WTC11 (cell line): ENCODE results near the gene GINS1. TPM values are rescaled to one million over a fixed set of nuclear protein-coding genes. Genes with fewer than 3 reads are reported as not detected.

Experiments used
- ATAC-seq: fragments of 200-7000 bp; cut with Tn5 transposase; 2 replicates; pipeline ENCODE4 v1.10.0; 2021; ENCODE audit warnings: mild to moderate bottlenecking, moderate library complexity
- CTCF ChIA-PET: fragments of 300-600 bp; sonication (Branson Sonifier 250); formaldehyde crosslinking; loops from one replicate; lab custom pipeline; 2021; ENCODE audit warnings: antibody characterized with exemption; lab: Charles Lee
- POLR2A ChIA-PET: fragments of 350-600 bp; sonication (Branson Sonifier 250); formaldehyde crosslinking; loops from one replicate; lab custom pipeline; 2021; ENCODE audit warnings: antibody characterized with exemption; lab: Charles Lee
- DNase-seq: peaks from one replicate; pipeline ENCODE4 v3.0.0; 2021; ENCODE audit warnings: low spot score
- H3K27ac Mint-ChIP-seq: 2 replicates; pipeline ENCODE4 v1.8.0; 2021; ENCODE audit warnings: mixed read lengths
- H3K27me3 Mint-ChIP-seq: 2 replicates; pipeline ENCODE4 v1.8.0; 2021; ENCODE audit warnings: low read depth, mild to moderate bottlenecking, moderate library complexity, mixed read lengths
- H3K36me3 Mint-ChIP-seq: 2 replicates; pipeline ENCODE4 v1.8.0; 2021; ENCODE audit warnings: mixed read lengths
- H3K4me1 Mint-ChIP-seq: 2 replicates; pipeline ENCODE4 v1.8.0; 2022; ENCODE audit warnings: mixed read lengths
- H3K4me3 Mint-ChIP-seq: 2 replicates; pipeline ENCODE4 v1.8.0; 2021; ENCODE audit warnings: mild to moderate bottlenecking, moderate library complexity, mixed read lengths
- H3K9me3 Mint-ChIP-seq: 2 replicates; pipeline ENCODE4 v1.8.0; 2021; ENCODE audit warnings: mixed read lengths
- CREB1 ChIP-seq: sonication (generic); formaldehyde crosslinking; IDR thresholded peaks from 2 replicates; pipeline ENCODE4 v1.8.0; 2023; ENCODE audit warnings: mild to moderate bottlenecking, missing genetic modification reagents
- E2F1 ChIP-seq: sonication (generic); formaldehyde crosslinking; IDR thresholded peaks from 2 replicates; pipeline ENCODE4 v1.8.0; 2022; ENCODE audit warnings: mild to moderate bottlenecking, missing genetic modification reagents
- HMGA2 ChIP-seq: fragments of 250-450 bp; sonication (Bioruptor Pico); IDR thresholded peaks from 2 replicates; pipeline ENCODE4 v1.4.0; 2021; ENCODE audit warnings: mild to moderate bottlenecking, moderate library complexity
- JUN ChIP-seq: sonication (generic); formaldehyde crosslinking; IDR thresholded peaks from 2 replicates; pipeline ENCODE4 v1.8.0; 2023; ENCODE audit warnings: mild to moderate bottlenecking, missing genetic modification reagents
- NR3C1 ChIP-seq: sonication (generic); formaldehyde crosslinking; conservative IDR thresholded peaks from 2 replicates; pipeline ENCODE4 v1.8.1; 2023; ENCODE audit warnings: low read depth, mild to moderate bottlenecking, missing genetic modification reagents
- PRRX2 ChIP-seq: fragments of 250-450 bp; sonication (Bioruptor Pico); IDR thresholded peaks from 2 replicates; pipeline ENCODE4 v1.8.0; 2021; ENCODE audit warnings: mild to moderate bottlenecking
- SMAD3 ChIP-seq: sonication (generic); formaldehyde crosslinking; IDR thresholded peaks from 2 replicates; pipeline ENCODE4 v1.8.0; 2022; ENCODE audit warnings: missing genetic modification reagents, mild to moderate bottlenecking, borderline replicate concordance
- SP1 ChIP-seq: sonication (generic); formaldehyde crosslinking; conservative IDR thresholded peaks from 2 replicates; pipeline ENCODE4 v1.8.1; 2022; ENCODE audit warnings: missing genetic modification reagents
- TP53 ChIP-seq: sonication (generic); formaldehyde crosslinking; IDR thresholded peaks from 2 replicates; pipeline ENCODE4 v1.8.1; 2023; ENCODE audit warnings: mild to moderate bottlenecking, missing genetic modification reagents
- ZMAT4 ChIP-seq: fragments of 250-450 bp; sonication (Bioruptor Pico); IDR thresholded peaks from 2 replicates; pipeline ENCODE4 v1.9.0; 2021; ENCODE audit warnings: mild to moderate bottlenecking
- ZNF219 ChIP-seq: sonication (generic); formaldehyde crosslinking; IDR thresholded peaks from 2 replicates; pipeline ENCODE4 v1.8.0; 2023; ENCODE audit warnings: missing genetic modification reagents, mild to moderate bottlenecking, borderline replicate concordance
- ZNF232 ChIP-seq: sonication (generic); formaldehyde crosslinking; IDR thresholded peaks from 2 replicates; pipeline ENCODE4 v1.8.0; 2022; ENCODE audit warnings: mild to moderate bottlenecking, missing genetic modification reagents
- ZNF263 ChIP-seq: sonication (generic); formaldehyde crosslinking; IDR thresholded peaks from 2 replicates; pipeline ENCODE4 v1.8.1; 2022; ENCODE audit warnings: low read depth, mild to moderate bottlenecking, moderate library complexity, missing genetic modification reagents
- ZNF396 ChIP-seq: fragments of 250-450 bp; sonication (Bioruptor Pico); IDR thresholded peaks from 2 replicates; pipeline ENCODE4 v1.8.0; 2021; ENCODE audit warnings: mild to moderate bottlenecking, moderate library complexity, borderline replicate concordance
- ZNF532 ChIP-seq: fragments of 250-450 bp; sonication (Bioruptor Pico); IDR thresholded peaks from 2 replicates; pipeline ENCODE4 v1.9.0; 2021; ENCODE audit warnings: mild to moderate bottlenecking, borderline replicate concordance
- ZNF671 ChIP-seq: fragments of 250-450 bp; sonication (Bioruptor Pico); IDR thresholded peaks from 2 replicates; pipeline ENCODE4 v1.8.0; 2021; ENCODE audit warnings: mild to moderate bottlenecking
- total RNA-seq: library from RNA; stranded (reverse); gene quantifications from 3 replicates; pipeline ENCODE4 v1.2.3, GENCODE V29; 2021
- TF ChIP-seq, protein P1 (sequence below): sonication (generic); formaldehyde crosslinking; IDR thresholded peaks from 2 replicates; pipeline ENCODE4 v1.8.0; 2023; ENCODE audit warnings: missing genetic modification reagents
- TF ChIP-seq, protein P2 (sequence below): sonication (generic); formaldehyde crosslinking; IDR thresholded peaks from 2 replicates; pipeline ENCODE4 v1.8.1; 2023; ENCODE audit warnings: mild to moderate bottlenecking, missing genetic modification reagents, moderate library complexity
- TF ChIP-seq, protein P3 (sequence below): sonication (generic); formaldehyde crosslinking; conservative IDR thresholded peaks from 2 replicates; pipeline ENCODE4 v1.8.1; 2023; ENCODE audit warnings: mild to moderate bottlenecking, low read depth, missing genetic modification reagents, moderate library complexity
- TF ChIP-seq, protein P4 (sequence below): sonication (generic); formaldehyde crosslinking; IDR thresholded peaks from 2 replicates; pipeline ENCODE4 v1.8.1; 2022; ENCODE audit warnings: mild to moderate bottlenecking, missing genetic modification reagents, moderate library complexity, borderline replicate concordance

Gene GINS1
- total RNA-seq, 1 experiment from 2014 or later = 70.4 TPM

DNA sequence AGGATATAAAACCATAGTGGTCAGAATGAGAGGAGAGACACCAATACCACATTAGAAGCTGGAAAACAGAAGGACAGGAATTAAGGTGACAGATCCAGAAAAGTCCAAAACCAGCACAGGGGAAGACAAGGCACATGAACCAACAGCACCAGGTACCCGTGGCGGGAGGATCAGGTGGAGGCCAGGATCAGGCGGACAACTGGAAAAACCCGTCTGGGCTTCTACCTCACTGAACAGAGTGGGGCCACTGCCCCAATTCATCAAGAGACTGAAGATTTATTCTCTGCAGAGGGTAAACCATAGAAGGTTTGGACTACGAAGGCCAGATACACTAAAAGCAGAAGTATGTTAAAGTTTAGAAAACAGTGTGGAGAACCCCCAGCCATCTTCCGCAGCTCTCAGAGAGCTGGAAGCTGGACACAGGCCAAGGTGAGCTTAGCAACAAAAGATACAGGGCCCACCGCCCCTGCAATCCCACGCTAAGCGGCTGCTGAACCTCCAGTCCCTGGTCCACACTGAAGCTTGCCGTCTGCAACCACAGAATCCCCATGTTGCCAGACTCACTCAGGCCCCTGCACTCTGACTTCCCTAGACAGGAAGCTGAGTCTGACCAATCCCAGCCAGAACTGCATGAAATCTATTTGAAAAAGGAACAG lies 46.7 kb upstream of the GINS1 start:
- Mint-ChIP-seq H3K27ac (peak overlapping the region; percentile 94), H3K4me1 (peaks cover 61% of the 10 kb centered on the region), H3K36me3 (peaks cover 15% of the 10 kb centered on the region), H3K27me3 (no peaks in the 10 kb centered on the region), H3K4me3 (no peak overlapping the region), H3K9me3 (peaks cover 11% of the 10 kb centered on the region)
- DNase-seq (no peak), ATAC-seq (no peak)
- CTCF ChIA-PET = interaction anchor here (1.1 to 1.3 kb wide), 2 partner anchors 38 to 47 kb away, joined by 5 read pairs; no protein-coding TSS in a partner anchor
- TF ChIP-seq TP53 (CRISPR knock-in tag) = no peak
- TF ChIP-seq SMAD3 = no peak
- no peak for TF ChIP-seq JUN (CRISPR knock-in tag)
- TF ChIP-seq ZNF532 (CRISPR knock-in tag) = no peak
- no peak for TF ChIP-seq ZNF263 (CRISPR knock-in tag)
- TF ChIP-seq ZMAT4 (CRISPR knock-in tag) = no peak
- no peak for TF ChIP-seq HMGA2 (CRISPR knock-in tag)
- TF ChIP-seq CREB1 = no peak
- no peak for TF ChIP-seq PRRX2
- POLR2A ChIA-PET = no interaction called here

- peak overlapping the region; percentile 94 for H3K27ac Mint-ChIP-seq
- ATAC-seq = no peak
- CTCF ChIA-PET = interaction anchor here (1.1 to 1.3 kb wide), 2 partner anchors 38 to 47 kb away, joined by 5 read pairs; no protein-coding TSS in a partner anchor
- H3K4me1 Mint-ChIP-seq = peaks cover 55% of the 10 kb centered on the region
- POLR2A ChIA-PET = no interaction called here
- TF ChIP-seq, protein P1, sequence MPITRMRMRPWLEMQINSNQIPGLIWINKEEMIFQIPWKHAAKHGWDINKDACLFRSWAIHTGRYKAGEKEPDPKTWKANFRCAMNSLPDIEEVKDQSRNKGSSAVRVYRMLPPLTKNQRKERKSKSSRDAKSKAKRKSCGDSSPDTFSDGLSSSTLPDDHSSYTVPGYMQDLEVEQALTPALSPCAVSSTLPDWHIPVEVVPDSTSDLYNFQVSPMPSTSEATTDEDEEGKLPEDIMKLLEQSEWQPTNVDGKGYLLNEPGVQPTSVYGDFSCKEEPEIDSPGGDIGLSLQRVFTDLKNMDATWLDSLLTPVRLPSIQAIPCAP = no peak
- H3K36me3 Mint-ChIP-seq = peaks cover 15% of the 10 kb centered on the region
- H3K4me3 Mint-ChIP-seq = no peak overlapping the region
- H3K27me3 Mint-ChIP-seq = no peaks in the 10 kb centered on the region
- no peak for DNase-seq
- H3K9me3 Mint-ChIP-seq = peaks cover 11% of the 10 kb centered on the region
Measured at GRCh38 chr20:25361287-25361683, 46.2 kb upstream of the GINS1 start.

DNA sequence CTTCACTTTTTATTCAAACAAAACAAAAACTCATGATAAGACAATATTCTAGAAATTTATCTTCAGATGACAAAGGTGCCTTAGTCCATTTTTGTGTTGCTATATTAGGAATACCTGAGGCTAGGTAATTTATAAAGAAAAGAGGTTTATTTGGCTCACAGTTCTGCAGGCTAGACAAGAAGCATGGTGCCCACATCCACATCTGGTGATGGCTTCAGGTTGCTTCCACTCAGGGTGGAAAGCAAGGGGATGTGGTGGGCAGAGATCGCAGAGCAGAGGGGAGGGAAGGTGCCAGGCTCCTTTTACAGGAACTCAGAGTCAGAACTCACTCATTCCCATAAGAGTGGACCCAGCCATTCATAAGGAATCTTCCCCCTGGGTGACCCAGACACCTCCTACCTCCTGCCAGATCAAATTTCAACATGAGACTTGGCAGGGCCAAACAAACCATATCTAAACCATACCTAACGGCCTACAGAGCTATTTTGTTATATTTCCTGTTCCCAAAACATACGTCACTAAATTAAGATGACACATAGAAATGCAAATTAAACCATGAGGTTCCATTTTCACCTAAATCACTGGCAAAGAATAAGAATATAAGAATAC lies 43.2 kb upstream of the GINS1 start:
- ChIA-PET POLR2A (interaction anchor here (0.7 kb wide), 1 partner anchor 23 kb away, joined by 3 read pairs; no protein-coding TSS in a partner anchor), CTCF (interaction anchor here (1.0 to 2.3 kb wide), 2 partner anchors 35 to 68 kb away, joined by 3 to 8 read pairs; no protein-coding TSS in a partner anchor)
- Mint-ChIP-seq H3K4me1 (peaks cover 31% of the 10 kb centered on the region), H3K9me3 (peaks cover 11% of the 10 kb centered on the region), H3K36me3 (peaks cover 34% of the 10 kb centered on the region), H3K27ac (peak overlapping the region; percentile 66; the same call in 1 of the 2 replicates), H3K4me3 (no peak overlapping the region), H3K27me3 (no peaks in the 10 kb centered on the region)
- ATAC-seq (peak; percentile 75), DNase-seq (no peak)
- TF ChIP-seq, protein P2, sequence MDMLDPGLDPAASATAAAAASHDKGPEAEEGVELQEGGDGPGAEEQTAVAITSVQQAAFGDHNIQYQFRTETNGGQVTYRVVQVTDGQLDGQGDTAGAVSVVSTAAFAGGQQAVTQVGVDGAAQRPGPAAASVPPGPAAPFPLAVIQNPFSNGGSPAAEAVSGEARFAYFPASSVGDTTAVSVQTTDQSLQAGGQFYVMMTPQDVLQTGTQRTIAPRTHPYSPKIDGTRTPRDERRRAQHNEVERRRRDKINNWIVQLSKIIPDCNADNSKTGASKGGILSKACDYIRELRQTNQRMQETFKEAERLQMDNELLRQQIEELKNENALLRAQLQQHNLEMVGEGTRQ (CRISPR knock-in tag) = no peak
- TF ChIP-seq ZNF396 (CRISPR knock-in tag) (no peak), NR3C1 (no peak), ZNF219 (CRISPR knock-in tag) (no peak), E2F1 (CRISPR knock-in tag) (no peak), ZNF671 (no peak), ZNF232 (no peak), SP1 (CRISPR knock-in tag) (no peak), PRRX2 (no peak)
- TF ChIP-seq, protein P3, sequence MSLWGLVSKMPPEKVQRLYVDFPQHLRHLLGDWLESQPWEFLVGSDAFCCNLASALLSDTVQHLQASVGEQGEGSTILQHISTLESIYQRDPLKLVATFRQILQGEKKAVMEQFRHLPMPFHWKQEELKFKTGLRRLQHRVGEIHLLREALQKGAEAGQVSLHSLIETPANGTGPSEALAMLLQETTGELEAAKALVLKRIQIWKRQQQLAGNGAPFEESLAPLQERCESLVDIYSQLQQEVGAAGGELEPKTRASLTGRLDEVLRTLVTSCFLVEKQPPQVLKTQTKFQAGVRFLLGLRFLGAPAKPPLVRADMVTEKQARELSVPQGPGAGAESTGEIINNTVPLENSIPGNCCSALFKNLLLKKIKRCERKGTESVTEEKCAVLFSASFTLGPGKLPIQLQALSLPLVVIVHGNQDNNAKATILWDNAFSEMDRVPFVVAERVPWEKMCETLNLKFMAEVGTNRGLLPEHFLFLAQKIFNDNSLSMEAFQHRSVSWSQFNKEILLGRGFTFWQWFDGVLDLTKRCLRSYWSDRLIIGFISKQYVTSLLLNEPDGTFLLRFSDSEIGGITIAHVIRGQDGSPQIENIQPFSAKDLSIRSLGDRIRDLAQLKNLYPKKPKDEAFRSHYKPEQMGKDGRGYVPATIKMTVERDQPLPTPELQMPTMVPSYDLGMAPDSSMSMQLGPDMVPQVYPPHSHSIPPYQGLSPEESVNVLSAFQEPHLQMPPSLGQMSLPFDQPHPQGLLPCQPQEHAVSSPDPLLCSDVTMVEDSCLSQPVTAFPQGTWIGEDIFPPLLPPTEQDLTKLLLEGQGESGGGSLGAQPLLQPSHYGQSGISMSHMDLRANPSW (CRISPR knock-in tag) = no peak
- TF ChIP-seq, protein P4, sequence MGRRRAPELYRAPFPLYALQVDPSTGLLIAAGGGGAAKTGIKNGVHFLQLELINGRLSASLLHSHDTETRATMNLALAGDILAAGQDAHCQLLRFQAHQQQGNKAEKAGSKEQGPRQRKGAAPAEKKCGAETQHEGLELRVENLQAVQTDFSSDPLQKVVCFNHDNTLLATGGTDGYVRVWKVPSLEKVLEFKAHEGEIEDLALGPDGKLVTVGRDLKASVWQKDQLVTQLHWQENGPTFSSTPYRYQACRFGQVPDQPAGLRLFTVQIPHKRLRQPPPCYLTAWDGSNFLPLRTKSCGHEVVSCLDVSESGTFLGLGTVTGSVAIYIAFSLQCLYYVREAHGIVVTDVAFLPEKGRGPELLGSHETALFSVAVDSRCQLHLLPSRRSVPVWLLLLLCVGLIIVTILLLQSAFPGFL (CRISPR knock-in tag) = no peak
